H9 (cell line): ENCODE data around the gene DIAPH3. TPM values are rescaled to one million over a fixed set of nuclear protein-coding genes. Genes with fewer than 3 reads are reported as not detected.

ENCODE experiments used
- DNase-seq: peaks from one replicate; pipeline ENCODE4 v3.0.0-alpha.2; 2017
- H2AFZ ChIP-seq: one replicate; pipeline ENCODE4 v1.6.1; 2013; ENCODE audit warnings: mild to moderate bottlenecking, low read length, control low read depth, moderate library complexity
- H2AK5ac ChIP-seq: 2 replicates; pipeline ENCODE4 v1.6.1; 2013; ENCODE audit warnings: low read length, control low read depth, mixed read lengths; ENCODE audit not compliant: insufficient read length
- H2BK120ac ChIP-seq: one replicate; pipeline ENCODE4 v1.6.1; 2013; ENCODE audit warnings: low read depth, mild to moderate bottlenecking, low read length, control low read depth, inconsistent platforms; ENCODE audit not compliant: poor library complexity, severe bottlenecking
- H2BK12ac ChIP-seq: 2 replicates; pipeline ENCODE4 v1.6.1; 2013; ENCODE audit warnings: low read length, control low read depth, mixed read lengths, low read depth; ENCODE audit not compliant: insufficient read length
- H2BK15ac ChIP-seq: 2 replicates; pipeline ENCODE4 v1.6.1; 2013; ENCODE audit warnings: low read depth, low read length, control low read depth
- H2BK20ac ChIP-seq: one replicate; pipeline ENCODE4 v1.6.1; 2013; ENCODE audit warnings: low read depth, mild to moderate bottlenecking, low read length, control low read depth, inconsistent platforms; ENCODE audit not compliant: poor library complexity, severe bottlenecking
- H2BK5ac ChIP-seq: 2 replicates; pipeline ENCODE4 v1.6.1; 2013; ENCODE audit warnings: low read length, control low read depth, mixed read lengths; ENCODE audit not compliant: insufficient read length
- H3K14ac ChIP-seq: 2 replicates; pipeline ENCODE4 v1.6.1; 2013; ENCODE audit warnings: low read length, control low read depth; ENCODE audit not compliant: insufficient read depth
- H3K18ac ChIP-seq: 2 replicates; pipeline ENCODE4 v1.6.1; 2013; ENCODE audit warnings: low read depth, mild to moderate bottlenecking, mixed read lengths, low read length, control low read depth; ENCODE audit not compliant: insufficient read length
- H3K23ac ChIP-seq: 2 replicates; pipeline ENCODE4 v1.6.1; 2013; ENCODE audit warnings: low read length, control low read depth, mixed read lengths, low read depth; ENCODE audit not compliant: insufficient read length
- H3K23me2 ChIP-seq: 2 replicates; pipeline ENCODE4 v1.6.1; 2013; ENCODE audit warnings: low read depth, mild to moderate bottlenecking, mixed read lengths, low read length, control low read depth; ENCODE audit not compliant: insufficient read length, poor library complexity, severe bottlenecking
- H3K27ac ChIP-seq: 2 replicates; pipeline ENCODE4 v1.5.1; 2013; ENCODE audit warnings: low read length, control low read depth, mixed read lengths, low read depth; ENCODE audit not compliant: insufficient read length
- H3K27me3 ChIP-seq: 2 replicates; pipeline ENCODE4 v1.6.1; 2013; ENCODE audit warnings: low read length, control low read depth, inconsistent platforms; ENCODE audit not compliant: insufficient read depth
- H3K4ac ChIP-seq: 2 replicates; pipeline ENCODE4 v1.6.1; 2013; ENCODE audit warnings: low read depth, mild to moderate bottlenecking, control low read depth, inconsistent platforms, low read length, moderate library complexity
- H3K4me1 ChIP-seq: 2 replicates; pipeline ENCODE4 v1.6.1; 2013; ENCODE audit warnings: low read length, control low read depth, inconsistent platforms; ENCODE audit not compliant: insufficient read depth
- H3K4me2 ChIP-seq: 2 replicates; pipeline ENCODE4 v1.6.1; 2013; ENCODE audit warnings: low read length, control low read depth, mixed read lengths; ENCODE audit not compliant: insufficient read length, insufficient read depth
- H3K56ac ChIP-seq: 2 replicates; pipeline ENCODE4 v1.6.1; 2013; ENCODE audit warnings: low read depth, mild to moderate bottlenecking, mixed read lengths, low read length, control low read depth; ENCODE audit not compliant: insufficient read length
- H3K79me1 ChIP-seq: 2 replicates; pipeline ENCODE4 v1.6.1; 2013; ENCODE audit warnings: low read depth, mild to moderate bottlenecking, moderate library complexity, low read length, control low read depth, inconsistent platforms; ENCODE audit not compliant: insufficient read depth, poor library complexity, severe bottlenecking
- H3K79me2 ChIP-seq: 2 replicates; pipeline ENCODE4 v1.6.1; 2013; ENCODE audit warnings: low read length, control low read depth, inconsistent platforms; ENCODE audit not compliant: insufficient read depth
- H3K9ac ChIP-seq: 2 replicates; pipeline ENCODE4 v1.6.1; 2013; ENCODE audit warnings: low read length, control low read depth, mixed read lengths; ENCODE audit not compliant: insufficient read length; ENCODE audit errors: extremely low read depth
- H3K9me3 ChIP-seq: one replicate; pipeline ENCODE4 v1.6.1; 2013; ENCODE audit warnings: low read depth, low read length, inconsistent platforms; ENCODE audit not compliant: control insufficient read depth
- H3T11ph ChIP-seq: one replicate; pipeline ENCODE4 v1.6.1; 2013; ENCODE audit warnings: mild to moderate bottlenecking, low read length, control low read depth, inconsistent platforms
- H4K20me1 ChIP-seq: one replicate; pipeline ENCODE4 v1.6.1; 2013; ENCODE audit not compliant: control insufficient read depth, insufficient read length, insufficient read depth
- H4K5ac ChIP-seq: 2 replicates; pipeline ENCODE4 v1.6.1; 2013; ENCODE audit warnings: low read depth, mild to moderate bottlenecking, mixed read lengths, low read length, control low read depth; ENCODE audit not compliant: insufficient read length
- H4K8ac ChIP-seq: replicated peaks from 2 replicates; pipeline ENCODE4 v1.6.1; 2013; ENCODE audit warnings: low read length, control low read depth, mixed read lengths, low read depth; ENCODE audit not compliant: insufficient read length
- H4K91ac ChIP-seq: 2 replicates; pipeline ENCODE4 v1.6.1; 2013; ENCODE audit warnings: low read depth, mild to moderate bottlenecking, moderate library complexity, mixed read lengths, low read length, control low read depth; ENCODE audit not compliant: insufficient read length
- H3K27ac Mint-ChIP-seq, 3 experiments: 2 replicates in 2 of 3; 3 replicates in 1 of 3; pipeline ENCODE4 v1.8.0; 2020 to 2021; ENCODE audit warnings: mixed read lengths in 3 of 3, mild to moderate bottlenecking in 1 of 3, moderate library complexity in 1 of 3
- H3K27me3 Mint-ChIP-seq: 2 replicates; pipeline ENCODE4 v1.8.0; 2021; ENCODE audit warnings: low read depth, mild to moderate bottlenecking, moderate library complexity, mixed read lengths
- H3K36me3 Mint-ChIP-seq, 3 experiments: 2 replicates in 2 of 3; 3 replicates in 1 of 3; pipeline ENCODE4 v1.8.0; 2020 to 2021; ENCODE audit warnings: low read depth in 3 of 3, mixed read lengths in 3 of 3; ENCODE audit not compliant: insufficient read depth in 1 of 3
- H3K4me1 Mint-ChIP-seq, 2 experiments: 2 replicates each; pipeline ENCODE4 v1.8.0; 2020; ENCODE audit warnings: mixed read lengths in 2 of 2
- H3K4me3 Mint-ChIP-seq, 2 experiments: 2 replicates in 1 of 2; 3 replicates in 1 of 2; pipeline ENCODE4 v1.8.0; 2020 to 2021; ENCODE audit warnings: mild to moderate bottlenecking in 2 of 2, mixed read lengths in 2 of 2, moderate library complexity in 1 of 2
- H3K9me3 Mint-ChIP-seq, 2 experiments: 2 replicates in 1 of 2; 3 replicates in 1 of 2; pipeline ENCODE4 v1.8.0; 2020; ENCODE audit warnings: mild to moderate bottlenecking in 2 of 2, mixed read lengths in 2 of 2, moderate library complexity in 1 of 2
- CTCF ChIP-seq: fragments of 200-600 bp; sonication (generic); conservative IDR thresholded peaks from 3 replicates; pipeline ENCODE4 v1.8.0; 2021; ENCODE audit warnings: antibody characterized with exemption, mild to moderate bottlenecking
- WGBS: extraction: QIAGEN DNeasy Blood & Tissue Kit; methylation state at CpG from one replicate; pipeline ENCODE4 v1.1.7; 2013; ENCODE audit warnings: missing lambda C conversion rate, low lambda C conversion rate, mixed read lengths; ENCODE audit not compliant: insufficient read length; ENCODE audit errors: extremely low coverage; 5-methylcytosine and 5-hydroxymethylcytosine counted together
- total RNA-seq: library from RNA; stranded (reverse); gene quantifications from 2 replicates; pipeline ENCODE4 v1.2.1, GENCODE V29; 2021

The DIAPH3 gene
- total RNA-seq, 1 experiment from 2014 or later: 23.1 TPM

- no peak overlapping the region for H3K4ac ChIP-seq
- no peak overlapping the region for H3K56ac ChIP-seq
- H3K27ac ChIP-seq: no peak overlapping the region
- H4K8ac ChIP-seq: no peak overlapping the region
- no peaks in the 10 kb centered on the region for H3K4me1 ChIP-seq
- no peak for DNase-seq
- no peak overlapping the region for H3K4me3 Mint-ChIP-seq
- no peak overlapping the region for H4K5ac ChIP-seq
- H3K14ac ChIP-seq: no peak overlapping the region
- no peak overlapping the region for H2BK15ac ChIP-seq
- H3T11ph ChIP-seq: no peak overlapping the region
- H3K9ac ChIP-seq: no peak overlapping the region
- no peaks in the 10 kb centered on the region for H3K27me3 ChIP-seq
- H3K9me3 ChIP-seq: no peaks in the 10 kb centered on the region
- H2BK5ac ChIP-seq: no peak overlapping the region
- H3K79me1 ChIP-seq: no peaks in the 10 kb centered on the region
- no peak overlapping the region for H2BK120ac ChIP-seq
- H3K18ac ChIP-seq: no peak overlapping the region
- no peaks in the 10 kb centered on the region for H3K27me3 Mint-ChIP-seq
- H2BK20ac ChIP-seq: no peak overlapping the region
- H2AK5ac ChIP-seq: no peak overlapping the region
- H3K36me3 Mint-ChIP-seq: peaks cover 0 to 12% (median 6%) of the 10 kb centered on the region in 3 experiments; a peak in 5 of 7 replicates
- H4K20me1 ChIP-seq: no peaks in the 10 kb centered on the region
- H3K79me2 ChIP-seq: no peaks in the 10 kb centered on the region
- no peak overlapping the region for H2AFZ ChIP-seq
- H3K23me2 ChIP-seq: no peaks in the 10 kb centered on the region
- no peak overlapping the region for H3K27ac Mint-ChIP-seq
- no CpG with 5 or more reads among the region's 1 CpG for WGBS
- H3K23ac ChIP-seq: no peak overlapping the region
- H3K4me1 Mint-ChIP-seq: no peaks in the 10 kb centered on the region
- no peak overlapping the region for H4K91ac ChIP-seq
- H2BK12ac ChIP-seq: no peak overlapping the region
- TF ChIP-seq CTCF: no peak
- H3K4me2 ChIP-seq: no peak overlapping the region
- peaks cover 0 to 4% of the 10 kb centered on the region in 2 experiments; a peak in 1 of 5 replicates for H3K9me3 Mint-ChIP-seq
Measured at GRCh38 chr13:60080850-60081249, 82.9 kb downstream of the DIAPH3 start.
